RKO (cell line): ENCODE results near the gene SH3RF2.
"Not testable (repeated sequence)": the region's sequence is repeated elsewhere in the genome, so short reads cannot be mapped to it uniquely, and the experiment has no call there.

Experiments used
- DNase-seq: peaks from one replicate; pipeline ENCODE4 v3.0.0-alpha.2; 2016; ENCODE audit warnings: low spot score

The SH3RF2 gene

DNA sequence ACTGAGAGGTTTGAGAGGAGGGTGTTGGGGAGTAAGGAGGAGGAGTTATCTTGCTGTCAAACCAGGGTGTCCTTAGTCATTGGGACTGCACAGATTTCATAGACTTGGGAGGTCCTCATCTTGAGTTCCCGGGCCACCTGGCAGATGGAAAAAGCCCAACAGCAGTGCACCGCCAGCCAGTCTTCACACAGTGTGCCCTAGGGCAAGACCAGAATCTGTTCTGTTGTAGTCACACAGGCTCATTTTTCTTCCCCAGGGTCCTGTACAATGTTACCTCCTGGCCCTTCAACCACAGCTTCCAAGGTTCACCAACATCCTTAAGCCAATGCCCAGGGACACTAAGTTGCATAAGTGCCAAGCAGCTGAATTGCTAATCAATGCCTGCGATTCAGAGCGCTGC is 148.0 kb downstream of the SH3RF2 start:
- no peak for DNase-seq

DNA sequence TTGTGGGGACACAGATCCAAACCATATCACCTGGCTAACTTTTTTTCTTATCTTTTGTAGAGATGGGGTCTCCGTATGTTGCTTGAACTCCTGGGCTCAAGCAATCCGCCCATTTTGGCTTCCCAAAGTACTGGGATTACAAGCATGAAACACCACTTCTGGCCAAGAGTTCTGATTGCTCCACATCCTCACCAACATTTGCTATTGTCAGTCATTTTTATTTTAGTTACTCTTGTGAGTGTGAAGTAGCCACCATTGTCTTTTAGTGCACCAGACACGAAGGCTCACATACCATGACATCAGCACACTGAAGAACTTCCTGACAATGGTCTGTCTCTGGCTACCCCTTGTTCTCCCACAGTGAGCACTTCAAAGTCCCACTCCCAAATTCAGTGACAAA is 151.7 kb downstream of the SH3RF2 start:
- no peak for DNase-seq

DNA sequence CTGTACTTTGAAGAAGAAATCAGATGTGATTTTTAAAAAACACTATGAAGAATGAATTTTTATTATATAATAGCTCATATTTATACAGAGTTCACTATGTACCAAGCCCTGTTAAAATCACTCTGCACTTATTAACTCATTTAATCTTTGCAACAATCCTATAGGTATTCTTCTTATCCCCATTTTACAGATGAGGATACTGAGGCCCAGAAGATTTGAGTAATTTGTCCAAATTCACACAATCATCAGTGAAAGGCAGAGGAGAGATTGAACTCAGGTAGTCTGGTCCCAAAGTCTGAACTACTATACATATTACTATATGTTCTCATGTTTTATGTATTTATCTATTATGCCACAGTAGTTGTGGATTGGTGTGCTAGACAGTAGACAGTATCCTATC is 152.9 kb downstream of the SH3RF2 start:
- DNase-seq = no peak

DNA sequence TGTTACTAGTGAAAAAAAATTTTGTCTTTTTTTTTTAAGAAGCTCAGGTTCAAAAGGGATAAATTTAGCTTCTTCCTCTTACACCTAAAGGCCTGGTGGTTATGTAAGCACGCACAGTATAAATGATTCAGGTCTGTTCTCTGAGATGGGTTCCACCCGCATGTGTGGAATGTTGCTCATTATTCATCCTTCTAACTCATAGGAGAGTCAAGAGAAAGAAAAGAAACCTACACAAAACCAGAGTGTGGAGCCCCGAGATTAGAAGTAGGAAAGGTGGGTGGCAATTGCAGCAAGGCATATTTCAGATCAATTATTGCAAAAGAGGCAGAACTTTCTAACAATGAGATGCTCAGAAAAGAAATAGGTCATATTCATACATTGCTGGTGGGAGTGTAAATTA is 155.5 kb downstream of the SH3RF2 start:
- no peak for DNase-seq

DNA sequence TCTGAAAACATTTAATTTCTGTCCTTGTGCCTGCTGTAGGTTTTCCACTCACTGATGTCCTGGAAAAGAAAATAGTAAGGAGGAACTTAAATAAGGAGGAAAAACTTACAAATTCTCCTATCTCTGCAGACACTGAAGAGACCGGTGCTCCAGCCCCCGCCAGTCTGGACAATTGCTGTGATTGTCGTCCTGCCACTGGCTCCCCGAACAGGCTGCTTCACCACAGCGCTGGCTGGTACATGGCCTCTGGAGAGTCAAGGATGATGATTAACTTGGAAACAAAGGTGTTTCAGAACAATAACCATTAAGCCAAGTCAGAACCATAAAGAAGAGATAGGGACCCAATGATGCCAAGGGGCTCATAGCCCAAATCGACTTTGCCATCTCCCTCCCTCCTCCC is 161.7 kb downstream of the SH3RF2 start:
- no peak for DNase-seq

DNA sequence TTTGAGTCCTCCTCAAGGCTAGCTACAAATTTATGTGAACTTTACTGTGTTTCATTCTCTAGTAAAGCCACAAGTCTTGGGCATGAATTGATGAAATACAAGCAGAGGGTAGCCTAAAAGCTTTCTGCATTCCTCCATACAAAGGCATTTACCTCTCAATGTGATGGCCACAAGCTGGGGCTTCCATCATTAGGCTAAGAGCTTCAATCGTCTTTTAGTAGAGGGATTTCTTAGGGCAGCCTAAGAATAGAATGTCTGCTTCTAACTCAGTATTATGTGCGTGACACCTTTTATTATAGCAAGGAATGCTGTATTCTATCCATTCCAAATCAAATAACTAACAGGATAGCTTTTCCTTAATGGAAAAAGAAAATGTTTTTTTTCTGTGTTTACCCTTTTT is 165.3 kb downstream of the SH3RF2 start:
- DNase-seq = no peak

DNA sequence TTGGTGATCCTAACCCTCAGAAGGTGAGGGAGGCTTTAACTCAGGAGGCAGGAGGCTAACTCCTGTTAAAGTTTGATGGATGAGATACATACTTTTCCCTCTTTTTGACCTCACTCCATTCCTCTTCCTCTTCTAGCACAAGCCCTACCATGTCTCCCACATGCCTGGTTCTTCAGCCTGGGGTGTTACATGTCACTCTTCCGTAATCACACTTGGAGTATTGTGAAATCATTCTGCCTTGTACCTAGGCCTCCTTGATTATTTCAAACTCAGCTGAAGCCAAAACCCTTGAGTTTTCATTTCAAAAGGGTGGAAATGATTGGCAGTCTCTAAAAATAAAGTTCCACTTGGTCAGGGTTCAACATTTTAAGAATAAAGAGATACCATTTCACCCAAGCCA is 167.2 kb downstream of the SH3RF2 start:
- no peak for DNase-seq

DNA sequence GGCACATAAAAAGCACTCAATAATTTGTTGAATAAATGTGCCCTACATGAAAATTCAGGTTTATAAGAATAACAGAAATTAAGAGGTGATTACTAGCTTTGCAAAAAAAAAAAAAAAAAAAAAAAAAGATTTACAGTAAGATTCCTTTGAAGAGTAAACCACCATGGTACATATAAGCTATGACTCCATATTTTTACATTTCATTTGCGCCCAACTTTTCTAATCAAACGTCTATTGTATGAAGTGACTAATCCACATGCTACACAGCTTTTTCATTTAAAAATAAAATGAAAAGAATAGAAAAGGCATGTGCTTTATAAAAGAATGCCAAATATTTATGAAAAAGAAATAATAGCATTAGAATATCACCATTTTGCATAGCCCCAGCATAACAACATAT is 169.1 kb downstream of the SH3RF2 start, which contains the start of gene PLAC8L1:
PLAC8L1 (minus strand) TSS at position 101 of the 400 bp plus-strand sequence. CDS start 1,266 bp downstream, outside the sequence.
- DNase-seq = no peak

DNA sequence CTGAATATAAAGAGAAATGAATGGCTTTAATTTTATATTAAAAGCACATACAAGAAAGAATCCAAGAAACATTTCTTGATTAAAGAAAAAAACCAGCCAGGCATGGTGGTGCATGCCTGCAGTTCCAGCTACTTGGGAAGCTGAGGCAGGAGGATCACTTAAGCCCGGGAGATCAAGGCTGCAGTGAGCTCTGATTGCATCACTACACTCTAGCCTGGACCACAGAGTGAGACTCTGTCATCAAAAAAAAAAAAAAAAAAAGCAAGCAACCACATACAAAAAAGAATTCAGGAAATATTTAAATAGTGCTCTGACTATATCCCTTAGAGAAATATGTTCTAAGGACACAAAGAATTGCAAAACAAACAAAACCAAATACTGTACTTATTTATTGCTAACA is 171.5 kb downstream of the SH3RF2 start:
- DNase-seq = no peak

DNA sequence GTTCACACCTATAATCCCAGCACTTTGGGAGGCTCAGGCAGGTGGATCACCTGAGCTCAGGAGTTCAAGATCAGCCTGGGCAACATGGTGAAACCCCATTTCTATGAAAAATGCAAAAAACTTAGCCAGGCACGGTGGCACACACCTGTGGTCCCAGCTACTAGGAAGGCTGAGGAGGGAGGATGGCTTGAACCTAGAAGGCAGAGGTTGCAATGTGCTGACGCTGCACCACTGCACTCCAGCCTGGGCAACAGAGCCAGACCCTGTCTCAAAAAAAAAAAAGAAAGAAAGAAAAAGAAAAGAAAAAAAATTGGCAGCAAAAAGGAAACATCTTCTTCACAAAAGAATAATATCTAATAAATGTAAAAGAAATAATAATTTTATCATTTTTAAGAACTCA is 172.5 kb downstream of the SH3RF2 start:
- DNase-seq = not testable (repeated sequence)

DNA sequence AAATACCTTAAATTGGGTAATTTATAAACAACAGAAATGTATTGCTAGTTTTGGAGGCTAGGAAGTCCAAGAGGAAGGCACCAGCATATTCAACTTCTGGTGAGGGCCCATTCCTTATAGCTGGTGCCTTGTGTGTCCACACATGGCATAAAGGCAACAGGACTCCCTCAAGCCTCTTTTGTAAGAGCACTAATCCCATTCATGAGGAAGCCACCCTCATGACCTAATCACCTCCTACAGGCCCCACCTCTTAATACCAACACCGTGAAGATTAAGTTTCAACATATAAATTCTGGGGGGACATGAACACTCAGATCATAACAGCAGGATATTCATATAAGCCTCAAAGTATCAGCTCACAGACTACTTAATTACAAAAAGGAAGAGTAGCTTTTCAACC is 173.0 kb downstream of the SH3RF2 start:
- no peak for DNase-seq

DNA sequence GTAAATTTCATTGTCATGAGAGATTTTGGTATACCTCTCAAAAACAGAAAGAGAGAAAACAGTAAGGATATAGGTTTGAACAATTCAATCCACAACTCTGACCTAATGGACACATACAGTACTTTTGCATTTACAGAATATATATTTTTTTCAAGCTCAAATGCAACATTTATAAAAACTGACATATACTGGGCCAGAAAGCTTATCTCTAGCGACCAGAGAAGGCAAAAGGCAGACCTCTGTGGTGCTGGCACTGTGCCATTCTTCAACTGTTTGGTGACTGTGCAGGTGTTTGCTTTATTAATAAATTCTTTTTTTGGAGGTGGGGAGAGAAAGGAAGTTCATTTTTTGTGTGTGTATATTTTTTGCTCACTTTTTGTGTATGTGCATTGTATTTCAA is 175.0 kb downstream of the SH3RF2 start:
- no peak for DNase-seq

DNA sequence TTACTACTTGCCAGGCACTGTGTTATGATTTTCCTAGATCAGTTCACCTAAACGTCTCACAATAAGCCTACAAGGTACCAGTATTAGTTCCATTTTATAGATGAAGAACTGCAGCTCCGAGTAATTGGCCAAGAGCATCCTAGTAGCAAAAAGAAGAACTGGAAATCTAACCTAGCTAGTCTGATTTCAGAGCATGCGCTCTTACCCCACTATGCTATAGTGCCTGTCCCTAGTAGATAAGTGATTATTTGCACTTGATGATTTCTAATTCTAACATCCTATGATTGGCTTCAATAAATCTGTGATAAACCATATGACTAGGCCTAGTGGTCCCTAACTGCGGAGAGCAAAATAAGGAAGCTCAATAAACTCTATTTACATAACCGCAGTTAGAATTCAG is 176.1 kb downstream of the SH3RF2 start:
- no peak for DNase-seq
